GM18507 (cell line): Measurements from ENCODE around the gene DDR1.
"Not testable (repeated sequence)": the region's sequence is repeated elsewhere in the genome, so short reads cannot be mapped to it uniquely, and the experiment has no call there.

Experiments used
- DNase-seq: peaks from one replicate; pipeline ENCODE4 v3.0.0; 2011; ENCODE audit warnings: low read depth; ENCODE audit not compliant: insufficient read length; ENCODE audit errors: extremely low spot score
- FAIRE-seq: peaks from 2 replicates; lab custom pipeline; 2011; peaks lifted over from hg19 to GRCh38; lab: Jason Lieb, UNC

The DDR1 gene

DNA sequence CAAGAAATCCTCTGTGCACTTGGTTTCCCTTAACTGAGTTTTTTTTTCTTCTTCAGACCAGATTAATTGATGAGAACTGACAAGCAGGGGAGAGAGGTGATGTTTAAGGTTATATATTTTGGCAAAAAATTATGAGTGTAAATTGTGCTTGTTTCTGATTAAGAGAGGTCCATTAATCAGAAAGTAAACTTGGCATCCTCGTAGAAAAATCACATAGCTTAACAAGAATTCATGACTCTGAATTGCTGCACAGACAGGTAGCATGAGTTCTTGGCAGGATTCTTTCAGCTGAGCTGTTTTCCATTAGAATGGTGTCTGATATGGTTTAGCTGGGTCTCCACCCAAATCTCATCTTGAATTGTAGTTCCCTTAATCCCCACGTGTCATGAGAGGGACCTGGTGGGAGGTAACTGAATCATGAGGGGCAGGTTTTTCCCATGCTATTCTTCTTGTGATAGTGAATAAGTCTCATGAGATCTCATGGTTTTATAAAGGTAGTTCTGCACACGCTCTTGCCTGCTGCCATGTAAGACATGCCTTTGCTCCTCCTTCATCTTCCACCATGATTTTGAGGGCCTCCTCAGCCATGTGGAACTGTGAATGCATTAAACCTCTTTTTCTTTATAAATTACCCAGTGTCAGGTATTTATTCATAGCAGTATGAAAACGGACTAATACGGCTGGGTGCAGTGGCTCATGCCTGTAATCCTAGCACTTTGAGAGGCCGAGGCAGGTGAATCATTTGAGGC lies 34.2 kb upstream of the DDR1 start:
- FAIRE-seq = no peak
- no peak for DNase-seq

- not testable (repeated sequence) for DNase-seq, FAIRE-seq
These were observed 31.9 kb upstream of the DDR1 start for GRCh38 chr6:30852459-30852858.

DNA sequence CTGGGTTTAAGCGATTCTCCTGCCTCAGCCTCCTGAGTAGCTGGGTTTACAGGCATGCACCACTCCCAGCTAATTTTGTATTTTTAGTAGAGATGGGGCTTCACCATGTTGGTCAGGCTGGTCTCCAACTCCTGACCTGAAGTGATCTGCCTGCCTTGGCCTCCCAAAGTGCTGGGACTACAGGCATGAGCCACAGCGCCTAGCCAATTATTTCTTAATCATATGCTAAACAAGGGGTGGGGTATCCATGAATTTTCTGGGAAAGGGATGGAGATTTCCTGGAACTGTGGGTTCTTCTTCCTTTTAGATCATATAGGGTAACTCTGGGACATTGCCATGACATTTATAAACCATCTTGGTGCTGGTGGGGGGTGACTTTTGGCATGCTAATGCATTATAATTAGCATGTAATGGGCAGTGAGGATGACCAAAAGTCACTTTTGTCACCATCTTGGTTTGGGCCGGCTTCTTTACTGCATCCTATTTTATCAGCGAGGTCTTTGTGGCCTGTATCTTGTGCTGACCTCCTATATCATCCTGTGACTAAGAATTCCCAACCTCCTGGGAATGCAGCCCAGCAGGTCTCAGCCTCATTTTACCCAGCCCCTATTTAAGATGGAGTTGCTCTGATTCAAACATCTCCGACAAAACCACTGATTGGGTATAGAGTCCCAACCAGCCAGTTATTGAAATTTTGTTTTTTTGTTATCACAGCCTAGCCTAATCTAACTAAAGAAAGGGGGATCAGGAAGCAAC lies 29.9 kb upstream of the DDR1 start:
- FAIRE-seq (no peak), DNase-seq (no peak)

- no peak for FAIRE-seq
These were observed 28.8 kb upstream of the DDR1 start for GRCh38 chr6:30855429-30856075.

GRCh38 chr6:30857112-30857511 lies 27.2 kb upstream of the DDR1 start:
- DNase-seq (no peak), FAIRE-seq (no peak)

More at GRCh38 chr6:30855429-30856075, 28.8 kb upstream of the DDR1 start:
- DNase-seq = no peak

- FAIRE-seq = peak; percentile 36
These were observed 26.8 kb upstream of the DDR1 start for GRCh38 chr6:30857549-30857948.

GRCh38 chr6:30859726-30860125 lies 24.6 kb upstream of the DDR1 start:
- FAIRE-seq, DNase-seq: not testable (repeated sequence)

More at GRCh38 chr6:30857549-30857948, 26.8 kb upstream of the DDR1 start:
- no peak for DNase-seq

DNA sequence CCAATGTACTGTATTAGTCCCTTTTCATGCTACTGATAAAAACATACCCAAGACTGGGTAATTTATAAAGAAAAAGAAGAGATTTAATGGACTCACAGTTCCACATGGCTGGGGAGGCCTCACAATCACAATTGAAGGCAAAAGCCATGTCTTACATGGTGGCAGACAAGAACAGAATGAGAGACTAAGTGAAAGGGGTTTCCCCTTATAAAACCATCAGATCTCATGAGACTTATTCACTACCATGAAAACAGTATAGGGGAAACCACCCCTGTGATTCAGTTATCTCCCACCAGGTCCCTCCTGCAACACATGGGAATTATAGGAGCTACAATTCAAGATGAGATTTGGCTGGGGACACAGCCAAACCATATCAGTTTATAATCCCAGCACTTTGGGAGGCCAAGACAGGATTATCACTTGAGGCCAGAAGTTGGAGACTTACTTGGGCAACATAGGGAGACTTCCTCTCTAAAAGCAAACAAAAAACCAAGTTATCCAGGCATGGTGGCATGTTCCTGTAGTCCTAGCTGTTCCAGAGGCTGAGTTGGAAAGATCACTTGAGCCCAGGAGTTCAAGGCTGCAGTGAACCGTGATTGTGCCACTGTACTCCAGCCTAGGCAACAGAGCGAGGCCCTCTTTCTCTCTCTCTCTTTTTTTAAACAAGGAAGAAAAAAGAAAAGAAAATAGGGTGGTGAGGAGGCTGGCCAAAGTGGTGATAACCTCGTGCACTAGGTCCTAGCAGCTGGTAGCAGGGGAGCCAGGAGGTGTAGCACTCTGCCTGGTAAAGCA lies 22.9 kb upstream of the DDR1 start:
- DNase-seq = no peak
- FAIRE-seq = no peak

DNA sequence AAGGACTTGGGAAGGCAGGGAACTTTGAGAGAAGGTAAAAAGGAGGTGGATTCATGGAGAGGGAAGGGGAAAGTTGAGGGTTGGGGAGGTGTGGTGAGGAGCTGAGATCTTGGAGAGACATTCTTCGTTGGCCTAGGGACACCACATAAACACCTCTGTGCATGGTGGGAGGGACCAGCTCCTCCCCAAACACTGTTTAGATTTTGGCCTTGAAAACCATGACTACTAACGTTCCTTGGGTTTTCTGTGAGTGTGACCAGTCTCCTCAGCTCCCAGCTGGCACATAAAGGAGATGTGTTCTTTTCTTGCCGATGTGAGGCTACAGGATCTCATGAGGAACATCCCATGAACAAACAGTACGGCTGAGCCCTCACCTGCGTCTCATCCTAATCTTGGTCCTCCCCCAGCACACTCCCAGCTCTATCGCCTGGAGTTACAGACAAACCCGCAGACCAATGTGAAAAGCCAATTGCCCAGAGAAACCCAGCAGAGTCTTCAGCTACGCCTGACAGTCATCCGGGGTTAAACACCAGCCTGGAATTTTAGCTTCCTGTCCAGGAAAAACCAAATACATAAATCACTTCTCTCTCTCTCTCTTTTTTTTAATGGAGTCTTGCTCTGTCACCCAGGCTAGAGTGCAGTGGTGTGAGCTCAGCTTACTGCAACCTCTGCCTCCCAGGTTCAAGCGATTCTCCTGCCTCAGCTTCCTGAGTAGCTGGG lies 22.0 kb upstream of the DDR1 start:
- no peak for DNase-seq
- FAIRE-seq = no peak

GRCh38 chr6:30864325-30864724 lies 20.0 kb upstream of the DDR1 start:
- no peak for DNase-seq
- no peak for FAIRE-seq

DNA sequence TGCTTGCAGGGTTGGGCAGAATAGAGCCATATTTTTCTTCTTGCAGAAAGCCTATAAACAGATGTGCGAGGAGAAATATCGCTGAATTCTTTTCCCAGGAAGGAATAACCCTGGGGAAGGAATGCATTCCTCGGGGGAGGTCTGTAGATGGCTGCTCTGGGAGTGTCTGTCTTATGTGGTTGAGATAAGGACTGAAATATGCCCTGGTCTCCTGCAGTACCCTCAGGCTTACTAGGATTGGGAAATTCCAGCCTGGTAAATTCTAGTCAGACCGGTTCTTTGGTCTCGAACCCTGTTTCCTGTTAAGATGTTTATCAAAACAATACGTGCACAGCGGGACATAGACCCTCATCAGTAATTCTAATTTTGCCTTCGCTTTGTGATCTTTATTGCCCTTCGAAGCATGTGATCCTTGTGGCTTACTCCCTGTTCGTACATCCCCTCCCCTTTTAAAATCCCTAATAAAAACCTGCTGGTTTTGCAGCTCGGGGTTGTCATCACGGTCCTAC lies 15.0 kb upstream of the DDR1 start:
- not testable (repeated sequence) for DNase-seq, FAIRE-seq

- FAIRE-seq (no peak), DNase-seq (no peak)
These were observed 13.8 kb upstream of the DDR1 start for GRCh38 chr6:30870546-30870945.

GRCh38 chr6:30871592-30872183 lies 12.6 kb upstream of the DDR1 start:
- DNase-seq = no peak
- no peak for FAIRE-seq

- FAIRE-seq = no peak
These were observed 11.1 kb upstream of the DDR1 start for GRCh38 chr6:30873137-30873640.

DNA sequence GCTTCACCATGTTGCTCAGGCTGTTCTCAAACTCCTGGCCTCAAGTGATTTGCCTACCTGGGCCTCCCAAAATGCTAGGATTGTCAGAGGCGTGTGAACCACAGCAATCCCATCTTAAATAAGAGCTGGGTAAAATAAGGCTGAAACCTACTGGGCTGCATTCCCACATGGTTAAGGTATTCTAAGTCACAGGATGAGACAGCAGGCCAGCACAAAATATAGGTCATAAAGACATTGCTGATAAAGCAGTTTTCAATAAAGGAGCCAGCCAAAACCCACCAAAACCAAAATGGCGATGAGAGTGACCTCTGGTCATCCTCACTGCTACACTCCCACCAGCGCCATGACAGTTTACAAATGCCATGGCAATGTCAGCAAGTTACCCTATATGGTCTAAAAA lies 10.5 kb upstream of the DDR1 start:
- DNase-seq, FAIRE-seq: not testable (repeated sequence)

More at GRCh38 chr6:30873137-30873640, 11.1 kb upstream of the DDR1 start:
- no peak for DNase-seq

- DNase-seq (no peak), FAIRE-seq (no peak)
These were observed 8.9 kb upstream of the DDR1 start for GRCh38 chr6:30875244-30876038.

- DNase-seq (no peak), FAIRE-seq (no peak)
These were observed 8.1 kb upstream of the DDR1 start for GRCh38 chr6:30876039-30876730.
